Measurements from ENCODE around the gene NDFIP2. TPM values are rescaled to one million over a fixed set of nuclear protein-coding genes. Genes with fewer than 3 reads are reported as not detected.
"Not testable (repeated sequence)": the region's sequence is repeated elsewhere in the genome, so short reads cannot be mapped to it uniquely, and the experiment has no call there.

The NDFIP2 gene
- total RNA-seq, 4 donors from 2014 or later: 72.2 to 103 (median 86.2) TPM

- TF ChIP-seq POLR2A (IDR thresholded peaks at IDR 0.05): no peak
- TF ChIP-seq POLR2AphosphoS5 (IDR thresholded peaks at IDR 0.05): no peak
- TF ChIP-seq EP300 (IDR thresholded peaks at IDR 0.05): no peak
- no peak for TF ChIP-seq CTCF (IDR thresholded peaks at IDR 0.05)
- DNase-seq (ENCODE audit: low spot score in 2 of 2): no peak
- Histone ChIP-seq H3K27me3 (no peaks in the 10 kb centered on the region), H3K27ac (no peak overlapping the region), H3K9me3 (peaks cover 7% of the 10 kb centered on the region), H3K36me3 (no peaks in the 10 kb centered on the region), H3K4me3 (no peak overlapping the region), H3K4me1 (no peaks in the 10 kb centered on the region)
- WGBS: 94% methylated on average over 2 of the region's 2 CpGs
These were observed 85.2 kb downstream of the NDFIP2 start for GRCh38 chr13:79566118-79566517.

GRCh38 chr13:79571147-79571546, 90.2 kb downstream of the NDFIP2 start:
- no peaks in the 10 kb centered on the region for H3K9me3 ChIP-seq
- no peaks in the 10 kb centered on the region for H3K4me1 ChIP-seq
- no peak for DNase-seq (ENCODE audit: low spot score in 2 of 2)
- H3K4me3 ChIP-seq: no peak overlapping the region
- H3K27me3 ChIP-seq: no peaks in the 10 kb centered on the region
- H3K27ac ChIP-seq: no peak overlapping the region
- TF ChIP-seq POLR2A (IDR thresholded peaks at IDR 0.05) (no peak), POLR2AphosphoS5 (IDR thresholded peaks at IDR 0.05) (no peak), EP300 (IDR thresholded peaks at IDR 0.05) (no peak), CTCF (IDR thresholded peaks at IDR 0.05) (no peak)
- 77% methylated on average over 1 of the region's 1 CpG for WGBS
- no peaks in the 10 kb centered on the region for H3K36me3 ChIP-seq

GRCh38 chr13:79573892-79574291, 92.9 kb downstream of the NDFIP2 start:
- H3K27me3 ChIP-seq; DNase-seq (ENCODE audit: low spot score in 2 of 2); H3K36me3 ChIP-seq; H3K4me1 ChIP-seq; H3K27ac ChIP-seq; H3K4me3 ChIP-seq; H3K9me3 ChIP-seq: not testable (repeated sequence)

- Histone ChIP-seq H3K4me1 (peaks cover 20% of the 10 kb centered on the region), H3K36me3 (no peaks in the 10 kb centered on the region), H3K9me3 (no peaks in the 10 kb centered on the region), H3K27me3 (no peaks in the 10 kb centered on the region), H3K4me3 (no peak overlapping the region), H3K27ac (no peak overlapping the region)
- WGBS: 33% methylated on average over 1 of the region's 4 CpGs
- TF ChIP-seq POLR2A (IDR thresholded peaks at IDR 0.05) (no peak), POLR2AphosphoS5 (IDR thresholded peaks at IDR 0.05) (no peak), EP300 (IDR thresholded peaks at IDR 0.05) (no peak), CTCF (IDR thresholded peaks at IDR 0.05) (no peak)
- DNase-seq (ENCODE audit: low spot score in 2 of 2): peak in 1 of 2 donors; percentile 58
These were observed 100.9 kb downstream of the NDFIP2 start for GRCh38 chr13:79581870-79582315.

- WGBS: 88% methylated on average over 1 of the region's 1 CpG
- TF ChIP-seq POLR2A (IDR thresholded peaks at IDR 0.05) (no peak), EP300 (IDR thresholded peaks at IDR 0.05) (no peak), CTCF (IDR thresholded peaks at IDR 0.05) (no peak), POLR2AphosphoS5 (IDR thresholded peaks at IDR 0.05) (no peak)
- Histone ChIP-seq H3K27me3 (no peaks in the 10 kb centered on the region), H3K4me1 (peaks cover 20% of the 10 kb centered on the region), H3K4me3 (no peak overlapping the region), H3K27ac (no peak overlapping the region), H3K9me3 (no peaks in the 10 kb centered on the region), H3K36me3 (no peaks in the 10 kb centered on the region)
- no peak for DNase-seq (ENCODE audit: low spot score in 2 of 2)
These were observed 101.9 kb downstream of the NDFIP2 start for GRCh38 chr13:79582896-79583295.

- H3K9me3 ChIP-seq: no peaks in the 10 kb centered on the region
- H3K27me3 ChIP-seq: no peaks in the 10 kb centered on the region
- H3K4me1 ChIP-seq: peaks cover 21% of the 10 kb centered on the region
- TF ChIP-seq POLR2A (IDR thresholded peaks at IDR 0.05) (no peak), POLR2AphosphoS5 (IDR thresholded peaks at IDR 0.05) (no peak), EP300 (IDR thresholded peaks at IDR 0.05) (no peak), CTCF (IDR thresholded peaks at IDR 0.05) (no peak)
- 74% methylated on average over 1 of the region's 1 CpG for WGBS
- DNase-seq (ENCODE audit: low spot score in 2 of 2): no peak
- no peak overlapping the region for H3K4me3 ChIP-seq
- no peaks in the 10 kb centered on the region for H3K36me3 ChIP-seq
- no peak overlapping the region for H3K27ac ChIP-seq
These were observed 104.1 kb downstream of the NDFIP2 start for GRCh38 chr13:79585033-79585432.
